WERI-Rb-1 (cell line): ENCODE results near the gene AMDHD2.
A peak's percentile ranks its signal among the peaks of the same experiment; 100 is the strongest.

Experiments
- DNase-seq: peaks from one replicate; pipeline ENCODE4 v3.0.0-alpha.2; 2020
- H3K27ac ChIP-seq: fragments of 250-450 bp; sonication (Bioruptor Pico); 2 replicates; pipeline ENCODE4 v1.5.1; 2020; ENCODE audit warnings: mild to moderate bottlenecking, moderate library complexity
- H3K27me3 ChIP-seq: fragments of 250-450 bp; sonication (Bioruptor Pico); 2 replicates; pipeline ENCODE4 v1.5.1; 2021; ENCODE audit warnings: mild to moderate bottlenecking, low read depth, moderate library complexity; ENCODE audit not compliant: insufficient read depth, severe bottlenecking
- H3K36me3 ChIP-seq: fragments of 250-450 bp; sonication (Bioruptor Pico); 2 replicates; pipeline ENCODE4 v1.5.1; 2020; ENCODE audit warnings: mild to moderate bottlenecking, moderate library complexity
- H3K4me3 ChIP-seq: 2 replicates; pipeline ENCODE4 v1.5.1; 2011; ENCODE audit warnings: low read depth, mild to moderate bottlenecking, control low read depth, low read length
- H3K9me3 ChIP-seq: fragments of 250-450 bp; sonication (Bioruptor Pico); 2 replicates; pipeline ENCODE4 v1.5.1; 2021; ENCODE audit warnings: mild to moderate bottlenecking, moderate library complexity; ENCODE audit not compliant: severe bottlenecking
- CTCF ChIP-seq: IDR thresholded peaks from 2 replicates; pipeline ENCODE4 v1.5.1; 2011; ENCODE audit warnings: low read depth, mild to moderate bottlenecking, control low read depth, inconsistent platforms, low read length

Gene AMDHD2

GRCh38 chr16:2507052-2507659 lies 13.0 kb upstream of the AMDHD2 start:
- H3K27me3 ChIP-seq = no peaks in the 10 kb centered on the region
- H3K4me3 ChIP-seq = no peak overlapping the region
- H3K27ac ChIP-seq = no peak overlapping the region
- no peak for TF ChIP-seq CTCF
- no peak for DNase-seq
- H3K9me3 ChIP-seq = no peaks in the 10 kb centered on the region
- H3K36me3 ChIP-seq = peaks cover 1% of the 10 kb centered on the region; the same call in 1 of the 2 replicates

DNA sequence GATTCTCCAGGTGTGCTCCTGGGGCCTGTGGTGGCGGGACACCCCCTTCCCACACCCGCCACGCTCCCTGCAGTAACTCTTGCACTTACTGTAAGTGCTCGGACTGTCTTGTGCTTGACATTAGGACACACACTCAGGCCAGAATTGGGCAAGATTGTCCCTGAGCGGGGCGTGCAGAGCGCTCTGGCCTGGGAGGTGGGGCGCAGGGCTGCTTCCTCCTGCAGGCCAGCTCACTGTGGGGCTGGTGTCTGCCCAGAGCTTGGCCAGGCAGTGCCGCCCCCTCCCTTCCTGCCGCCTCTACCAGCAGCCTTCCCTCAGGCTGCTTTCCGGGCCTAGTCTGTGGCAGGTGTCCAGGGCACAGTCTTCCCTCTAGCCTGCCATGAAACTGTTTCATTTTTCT lies 12.5 kb upstream of the AMDHD2 start:
- DNase-seq = no peak
- Histone ChIP-seq H3K36me3 (no peaks in the 10 kb centered on the region), H3K4me3 (no peak overlapping the region), H3K27ac (no peak overlapping the region), H3K27me3 (no peaks in the 10 kb centered on the region), H3K9me3 (no peaks in the 10 kb centered on the region)
- no peak for TF ChIP-seq CTCF

- Histone ChIP-seq H3K36me3 (no peaks in the 10 kb centered on the region), H3K9me3 (no peaks in the 10 kb centered on the region), H3K27ac (no peak overlapping the region), H3K4me3 (no peak overlapping the region), H3K27me3 (no peaks in the 10 kb centered on the region)
- no peak for DNase-seq
- no peak for TF ChIP-seq CTCF
Observed at GRCh38 chr16:2508722-2509400, 11.3 kb upstream of the AMDHD2 start.

DNA sequence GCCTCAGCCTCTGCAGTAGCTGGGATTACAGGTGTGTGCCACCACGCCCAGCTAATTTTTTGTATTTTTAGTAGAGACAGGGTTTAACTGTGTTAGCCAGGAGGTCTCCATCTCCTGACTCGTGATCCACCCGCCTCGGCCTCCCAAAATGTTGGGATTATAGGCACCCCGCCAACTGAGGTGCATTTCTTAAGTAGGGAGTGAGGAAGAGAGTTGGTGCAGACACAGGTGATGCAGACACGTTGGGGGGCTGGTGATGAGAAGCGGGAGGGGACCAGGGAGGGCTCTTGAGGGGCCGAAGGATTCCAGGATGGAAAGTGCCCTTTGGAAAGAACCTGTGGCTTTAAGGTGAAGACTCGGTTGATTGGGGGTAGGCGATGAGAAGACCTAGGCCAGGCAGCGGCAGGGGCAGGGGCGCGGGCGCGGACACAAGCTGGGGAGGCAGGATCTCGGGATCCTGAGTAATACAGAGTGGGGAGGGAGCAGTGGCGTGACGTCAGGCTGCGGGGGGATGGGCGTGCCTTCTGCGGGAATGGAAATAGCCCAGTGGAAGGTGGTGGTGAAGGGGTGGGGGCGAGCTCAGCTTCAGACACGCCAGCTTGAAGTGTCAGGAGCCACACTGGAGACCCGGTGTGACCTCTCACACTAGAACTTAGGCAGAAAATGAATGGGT lies 8.9 kb upstream of the AMDHD2 start:
- H3K9me3 ChIP-seq = no peaks in the 10 kb centered on the region
- H3K27me3 ChIP-seq = no peaks in the 10 kb centered on the region
- 0 out of 2 replicates have a peak, but pooled peaks cover under 1% of the 10 kb centered on the region for H3K36me3 ChIP-seq
- no peak for TF ChIP-seq CTCF
- H3K27ac ChIP-seq = peak overlapping the region; percentile 92
- H3K4me3 ChIP-seq = no peak overlapping the region
- peak; percentile 89 for DNase-seq

- Histone ChIP-seq H3K9me3 (no peaks in the 10 kb centered on the region), H3K27me3 (no peaks in the 10 kb centered on the region), H3K27ac (peak overlapping the region; percentile 92), H3K36me3 (peaks cover 10% of the 10 kb centered on the region), H3K4me3 (no peak overlapping the region)
- no peak for DNase-seq
- TF ChIP-seq CTCF = no peak
Observed at GRCh38 chr16:2511996-2512734, 8.0 kb upstream of the AMDHD2 start.
